SK-N-MC (cell line): Measurements from ENCODE around the gene FAM20C.

ENCODE experiments used
- DNase-seq: peaks from one replicate; pipeline ENCODE4 v3.0.0-alpha.2; 2011; ENCODE audit warnings: low read depth, low spot score
- H3K27ac ChIP-seq: fragments of 200-600 bp; sonication (generic); 2 replicates; pipeline ENCODE4 v1.5.1; 2016; ENCODE audit warnings: mixed run types
- H3K36me3 ChIP-seq: fragments of 200-600 bp; sonication (generic); 2 replicates; pipeline ENCODE4 v1.6.1; 2017; ENCODE audit warnings: antibody characterized with exemption, low read length, mixed read lengths; ENCODE audit not compliant: insufficient read depth
- H3K4me3 ChIP-seq: fragments of 200-600 bp; sonication (generic); 2 replicates; pipeline ENCODE4 v1.5.1; 2016
- H3K9ac ChIP-seq: fragments of 200-600 bp; sonication (generic); 2 replicates; pipeline ENCODE4 v1.8.0; 2017; ENCODE audit warnings: mixed run types, mixed read lengths; ENCODE audit not compliant: insufficient read length
- H3K9me3 ChIP-seq: fragments of 200-600 bp; sonication (generic); 2 replicates; pipeline ENCODE4 v1.6.1; 2017; ENCODE audit warnings: low read depth, mild to moderate bottlenecking, antibody characterized with exemption, low read length, moderate library complexity, mixed read lengths
- EZH2 ChIP-seq: fragments of 200-600 bp; sonication (generic); IDR thresholded peaks from one replicate; pipeline ENCODE4 v1.6.1; 2017; ENCODE audit warnings: antibody characterized with exemption
- FOXP2 ChIP-seq: optimal IDR thresholded peaks from 2 replicates; pipeline ENCODE3; 2011; ENCODE audit warnings: mild to moderate bottlenecking, moderate library complexity; ENCODE audit not compliant: insufficient read depth; ENCODE audit errors: extremely low read length, control extremely low read depth
- POLR2AphosphoS5 ChIP-seq: IDR thresholded peaks from 2 replicates; pipeline ENCODE4 v1.6.1; 2012; ENCODE audit warnings: mild to moderate bottlenecking, low read depth, low read length, borderline replicate concordance

Gene FAM20C

GRCh38 chr7:149791-150636 lies 42.4 kb upstream of the FAM20C start:
- H3K36me3 ChIP-seq = no peaks in the 10 kb centered on the region
- H3K27ac ChIP-seq = peak overlapping the region; percentile 88
- H3K4me3 ChIP-seq = peak overlapping the region; percentile 81
- DNase-seq = no peak
- no peaks in the 10 kb centered on the region for H3K9me3 ChIP-seq
- TF ChIP-seq POLR2AphosphoS5 = no peak
- TF ChIP-seq EZH2 = no peak
- TF ChIP-seq FOXP2 = no peak
- H3K9ac ChIP-seq = peak overlapping the region; percentile 93

GRCh38 chr7:150811-151221 lies 41.6 kb upstream of the FAM20C start:
- Histone ChIP-seq H3K27ac (no peak overlapping the region), H3K9me3 (no peaks in the 10 kb centered on the region), H3K4me3 (no peak overlapping the region), H3K36me3 (no peaks in the 10 kb centered on the region), H3K9ac (no peak overlapping the region)
- no peak for DNase-seq
- TF ChIP-seq POLR2AphosphoS5 (no peak), FOXP2 (no peak), EZH2 (no peak)

GRCh38 chr7:151346-152050 lies 40.9 kb upstream of the FAM20C start:
- Histone ChIP-seq H3K9ac (no peak overlapping the region), H3K27ac (no peak overlapping the region), H3K4me3 (no peak overlapping the region), H3K9me3 (no peaks in the 10 kb centered on the region), H3K36me3 (no peaks in the 10 kb centered on the region)
- no peak for TF ChIP-seq POLR2AphosphoS5
- no peak for TF ChIP-seq FOXP2
- TF ChIP-seq EZH2 = no peak
- no peak for DNase-seq

GRCh38 chr7:152702-153391 lies 39.5 kb upstream of the FAM20C start:
- H3K9ac ChIP-seq = no peak overlapping the region
- DNase-seq = no peak
- no peaks in the 10 kb centered on the region for H3K36me3 ChIP-seq
- no peaks in the 10 kb centered on the region for H3K9me3 ChIP-seq
- no peak for TF ChIP-seq FOXP2
- no peak for TF ChIP-seq POLR2AphosphoS5
- TF ChIP-seq EZH2 = no peak
- H3K27ac ChIP-seq = no peak overlapping the region
- H3K4me3 ChIP-seq = no peak overlapping the region

- H3K9ac ChIP-seq = no peak overlapping the region
- TF ChIP-seq FOXP2 (no peak), POLR2AphosphoS5 (no peak), EZH2 (no peak)
- no peak overlapping the region for H3K27ac ChIP-seq
- H3K4me3 ChIP-seq = no peak overlapping the region
- no peaks in the 10 kb centered on the region for H3K36me3 ChIP-seq
- DNase-seq = no peak
- H3K9me3 ChIP-seq = no peaks in the 10 kb centered on the region
These were observed 38.8 kb upstream of the FAM20C start for GRCh38 chr7:153604-154003.

GRCh38 chr7:154096-154799 lies 38.1 kb upstream of the FAM20C start:
- no peaks in the 10 kb centered on the region for H3K36me3 ChIP-seq
- TF ChIP-seq FOXP2 (no peak), EZH2 (no peak), POLR2AphosphoS5 (no peak)
- no peaks in the 10 kb centered on the region for H3K9me3 ChIP-seq
- H3K4me3 ChIP-seq = no peak overlapping the region
- no peak for DNase-seq
- H3K27ac ChIP-seq = no peak overlapping the region
- H3K9ac ChIP-seq = no peak overlapping the region

GRCh38 chr7:155469-155900 lies 36.9 kb upstream of the FAM20C start:
- Histone ChIP-seq H3K9ac (no peak overlapping the region), H3K27ac (no peak overlapping the region), H3K4me3 (no peak overlapping the region), H3K36me3 (no peaks in the 10 kb centered on the region), H3K9me3 (no peaks in the 10 kb centered on the region)
- no peak for DNase-seq
- TF ChIP-seq FOXP2 = no peak
- no peak for TF ChIP-seq POLR2AphosphoS5
